ENCODE results near the gene PISD.
"Not testable (repeated sequence)": the region's sequence is repeated elsewhere in the genome, so short reads cannot be mapped to it uniquely, and the experiment has no call there.

The PISD gene

DNA sequence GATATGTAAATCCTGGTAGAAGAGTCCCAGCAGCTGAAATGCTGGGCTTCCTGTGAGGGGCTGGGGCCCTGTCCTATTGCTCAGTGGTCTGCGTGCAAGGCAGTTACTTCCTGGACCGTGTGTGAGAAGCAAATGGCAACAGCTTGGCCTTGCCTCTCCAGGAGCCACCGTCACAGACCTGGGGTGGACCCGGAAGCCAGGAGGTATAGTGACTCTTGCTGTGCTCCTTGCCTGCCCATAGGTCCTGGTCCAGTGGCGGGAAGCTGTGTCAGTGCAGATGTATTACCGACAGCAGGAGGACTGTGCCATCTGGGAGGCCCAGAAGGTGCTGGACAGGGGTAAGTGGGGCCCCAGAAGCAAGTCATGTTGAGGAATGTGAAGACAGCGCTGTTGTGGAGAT lies 54.3 kb downstream of the PISD start:
- no peak for DNase-seq (ENCODE audit: low read depth in 2 of 2)

DNA sequence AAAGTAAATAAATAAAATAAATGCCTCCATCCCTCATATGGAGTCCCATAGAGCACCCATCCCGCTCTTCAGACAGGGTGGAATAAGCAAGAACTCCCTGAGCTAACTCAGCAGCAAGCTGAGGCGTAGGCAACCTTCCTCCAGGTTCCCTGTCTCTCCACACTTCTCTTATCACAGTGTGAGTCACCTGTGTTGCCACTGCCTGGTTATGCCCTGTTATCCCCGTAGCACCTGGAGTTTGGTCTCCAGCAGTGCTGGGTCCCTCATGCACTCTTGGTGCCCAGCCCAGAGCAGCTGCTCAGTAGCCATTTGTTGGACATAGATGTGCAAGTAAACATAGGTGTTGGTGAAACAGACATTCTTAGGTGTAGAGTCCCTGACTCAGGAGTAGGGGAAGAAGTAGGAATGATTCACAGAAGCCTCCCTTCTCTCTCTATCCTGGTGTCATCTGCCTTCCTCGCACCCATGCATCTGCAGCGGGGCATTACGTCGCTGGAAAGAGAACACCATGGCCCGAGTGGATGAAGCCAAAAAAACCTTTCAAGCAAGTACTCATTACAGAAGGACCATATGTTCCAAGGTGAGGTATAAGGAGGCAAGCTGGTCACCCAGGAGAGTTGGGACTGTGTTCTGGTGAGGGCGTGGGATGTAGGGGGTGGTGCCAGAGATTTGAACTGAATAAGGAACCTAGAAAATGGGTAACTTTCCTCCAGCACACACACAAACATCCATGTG lies 56.0 kb downstream of the PISD start:
- no peak for DNase-seq (ENCODE audit: low read depth in 2 of 2)

DNA sequence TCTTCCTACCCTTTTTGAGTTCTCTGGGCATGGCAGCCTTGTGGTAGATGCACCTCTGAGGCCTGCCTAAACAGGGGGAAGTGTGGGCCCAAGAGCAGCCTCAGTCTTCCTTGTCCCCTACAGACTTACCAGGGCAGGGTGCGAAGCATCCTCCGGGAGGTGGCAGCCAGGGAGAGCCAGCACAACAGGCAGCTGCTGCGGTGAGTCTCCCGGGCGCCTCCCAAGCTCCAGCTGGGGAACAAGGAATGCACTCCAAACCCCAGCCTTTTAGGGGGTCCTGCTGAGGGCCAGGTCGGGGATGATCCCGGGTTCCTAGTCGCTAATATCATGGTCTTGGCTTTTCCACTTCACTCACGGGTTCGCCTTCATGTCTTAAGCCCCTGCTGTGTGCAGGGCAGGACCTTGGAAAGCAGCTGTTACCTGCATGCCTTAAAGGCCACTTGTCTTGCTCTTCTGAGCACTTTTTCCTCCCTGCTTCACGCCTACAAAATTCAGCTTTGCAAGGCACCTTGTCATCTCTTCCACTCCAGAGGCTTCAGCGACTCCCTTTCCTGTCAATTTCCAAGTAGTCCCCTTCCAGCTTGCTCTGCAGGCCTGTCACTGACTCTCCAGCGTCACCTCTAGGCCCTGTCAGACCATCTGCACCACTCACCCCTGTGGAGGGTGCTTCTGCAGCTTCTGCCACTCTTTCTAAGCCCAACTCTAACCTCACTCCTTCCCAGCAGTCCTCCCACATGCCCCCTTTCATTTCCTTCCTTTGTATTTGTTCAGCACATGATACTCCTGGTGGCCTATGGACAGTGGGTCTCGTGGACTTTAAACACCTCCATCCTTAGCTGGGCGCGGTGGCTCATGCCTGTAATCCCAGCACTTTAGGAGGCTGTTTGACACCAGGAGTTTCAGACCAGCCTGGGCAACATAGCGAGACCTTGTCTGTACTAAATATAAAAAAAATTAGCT lies 57.0 kb downstream of the PISD start:
- no peak for DNase-seq (ENCODE audit: low read depth in 2 of 2)

DNA sequence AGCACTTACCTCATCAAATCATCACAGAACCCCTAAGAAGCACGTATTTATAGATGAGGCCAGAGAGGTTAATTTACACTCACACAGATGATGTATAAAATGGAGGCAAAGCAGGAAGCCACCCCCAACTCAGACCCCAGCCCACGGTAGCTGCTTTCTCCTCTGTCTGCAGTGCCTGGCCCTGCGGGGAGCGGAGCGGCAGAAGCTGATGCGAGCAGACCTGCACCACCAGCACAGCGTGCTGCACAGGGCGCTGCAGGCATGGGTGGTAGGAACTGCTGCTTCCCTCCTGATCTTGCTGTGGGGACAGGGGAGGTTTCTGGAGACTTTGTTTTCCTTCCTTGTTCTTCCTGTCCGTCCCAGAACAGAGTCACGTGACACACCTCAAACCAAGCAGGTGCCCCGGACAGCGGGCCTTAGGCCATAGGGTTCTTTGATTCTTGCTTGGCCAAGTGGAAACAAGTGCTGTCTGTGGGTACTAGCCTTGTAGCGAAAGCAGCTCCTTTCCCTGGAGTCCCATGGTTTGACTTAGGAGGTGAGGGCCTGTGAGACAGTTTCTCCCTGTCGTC lies 57.8 kb downstream of the PISD start:
- no peak for DNase-seq (ENCODE audit: low read depth in 2 of 2)

DNA sequence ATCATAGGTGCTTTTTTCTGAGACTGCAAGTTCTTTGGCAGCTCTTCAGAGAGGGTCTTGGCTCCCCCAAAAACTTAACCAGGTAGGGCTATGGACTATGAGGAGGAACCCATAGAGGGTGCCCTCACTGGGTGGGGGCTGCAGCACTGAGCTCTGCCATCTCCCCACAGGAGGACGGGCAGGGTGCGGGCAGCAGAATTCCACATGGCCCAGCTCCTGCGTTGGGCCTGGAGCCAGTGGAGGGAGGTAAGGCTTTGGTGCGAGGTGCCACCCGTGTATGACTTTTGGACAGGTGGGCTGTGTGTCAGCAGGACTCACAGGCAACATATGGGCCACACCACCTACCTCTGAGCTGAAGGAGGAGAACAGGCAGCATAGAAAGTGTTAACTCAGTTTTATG lies 58.4 kb downstream of the PISD start:
- DNase-seq (ENCODE audit: low read depth in 2 of 2): no peak

DNA sequence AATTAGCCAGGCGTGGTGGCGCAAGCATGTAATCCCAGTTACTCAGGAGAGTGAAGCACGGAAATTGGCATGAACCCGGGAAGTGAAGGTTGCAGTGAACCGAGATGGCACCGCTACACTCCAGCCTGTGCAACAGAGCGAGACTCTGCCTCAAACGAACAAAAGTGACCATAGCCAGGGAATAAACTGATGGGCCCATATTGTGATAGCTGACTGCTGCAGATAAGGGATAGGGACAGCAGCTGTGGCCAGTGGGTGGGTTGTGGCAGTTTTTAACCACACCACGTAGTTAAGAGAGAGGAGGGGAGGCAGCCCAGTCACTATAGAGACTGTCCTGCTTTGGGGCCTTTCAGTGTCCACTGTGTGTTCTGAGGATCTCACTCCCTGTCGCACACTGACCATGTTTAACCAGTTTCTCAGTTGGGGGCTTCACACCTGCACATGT lies 58.9 kb downstream of the PISD start:
- DNase-seq (ENCODE audit: low read depth in 2 of 2): no peak

DNA sequence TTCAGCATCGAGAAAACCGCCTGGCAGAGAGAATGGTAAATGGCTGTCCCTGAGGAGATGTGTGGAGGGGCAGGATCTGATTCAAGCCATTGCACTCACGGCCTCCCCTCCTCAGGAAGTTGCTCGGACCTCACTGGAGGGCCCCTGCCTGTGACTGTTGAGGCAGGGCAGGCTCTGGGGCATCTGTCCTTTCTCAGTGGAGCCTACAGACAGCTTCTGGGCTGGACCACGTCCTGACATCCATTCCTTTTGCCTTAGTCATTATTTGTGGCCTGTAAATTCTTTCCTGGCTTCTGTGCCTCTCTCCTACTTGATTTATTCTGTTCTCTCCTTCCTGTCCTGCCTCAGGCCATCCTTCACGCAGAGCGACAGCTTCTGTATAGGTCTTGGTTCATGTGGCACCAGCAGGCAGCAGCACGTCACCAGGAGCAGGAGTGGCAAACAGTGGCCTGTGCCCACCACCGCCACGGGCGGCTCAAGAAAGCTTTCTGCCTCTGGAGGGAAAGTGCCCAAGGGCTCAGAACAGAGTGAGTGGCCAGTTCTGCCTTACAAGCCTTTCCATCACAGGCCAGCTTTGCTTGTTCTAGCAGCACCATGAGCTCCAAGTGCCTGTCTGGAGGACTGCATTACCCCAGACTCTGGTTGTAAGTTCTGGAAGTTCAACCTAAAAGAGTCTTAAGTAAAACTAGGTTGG lies 59.6 kb downstream of the PISD start:
- no peak for DNase-seq (ENCODE audit: low read depth in 2 of 2)

DNA sequence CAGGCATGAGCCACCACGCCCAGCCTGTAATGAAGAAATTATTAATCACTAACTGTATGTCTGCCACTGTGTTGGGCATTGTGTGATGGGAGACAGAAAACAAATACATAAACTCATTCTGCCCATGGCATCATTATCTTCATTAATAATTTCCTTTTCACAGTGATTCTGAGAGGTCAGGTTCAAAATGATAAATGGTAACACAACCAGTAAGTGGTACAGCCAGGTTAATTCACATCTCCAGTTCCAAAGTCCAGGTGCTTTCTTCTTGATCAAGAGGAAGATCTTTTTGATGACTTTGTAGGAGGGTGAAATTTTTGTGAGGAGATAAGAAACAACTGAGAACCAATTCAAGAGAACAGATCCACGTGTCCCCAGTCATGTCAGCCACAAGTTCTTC lies 66.7 kb downstream of the PISD start:
- DNase-seq (ENCODE audit: low read depth in 2 of 2): no peak

DNA sequence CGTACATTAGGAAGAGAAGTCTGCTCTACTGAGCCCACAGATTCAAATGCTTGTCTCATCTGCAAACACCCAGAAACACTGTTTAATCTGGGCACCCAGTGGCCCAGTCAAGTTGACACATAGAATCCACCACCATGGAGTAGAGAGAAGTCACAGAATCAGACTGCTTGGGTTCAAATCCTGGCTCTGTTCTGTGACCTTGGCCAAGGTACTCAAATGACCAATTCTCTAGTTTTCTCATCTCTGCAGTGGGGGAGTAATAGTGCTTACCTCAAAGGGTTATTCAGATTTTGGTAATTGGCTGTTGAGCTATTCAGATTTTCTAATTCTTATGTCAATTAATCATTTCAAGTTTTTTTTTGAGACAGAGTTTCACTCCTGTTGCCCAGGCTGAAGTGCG lies 71.9 kb downstream of the PISD start:
- DNase-seq (ENCODE audit: low read depth in 2 of 2): not testable (repeated sequence)

DNA sequence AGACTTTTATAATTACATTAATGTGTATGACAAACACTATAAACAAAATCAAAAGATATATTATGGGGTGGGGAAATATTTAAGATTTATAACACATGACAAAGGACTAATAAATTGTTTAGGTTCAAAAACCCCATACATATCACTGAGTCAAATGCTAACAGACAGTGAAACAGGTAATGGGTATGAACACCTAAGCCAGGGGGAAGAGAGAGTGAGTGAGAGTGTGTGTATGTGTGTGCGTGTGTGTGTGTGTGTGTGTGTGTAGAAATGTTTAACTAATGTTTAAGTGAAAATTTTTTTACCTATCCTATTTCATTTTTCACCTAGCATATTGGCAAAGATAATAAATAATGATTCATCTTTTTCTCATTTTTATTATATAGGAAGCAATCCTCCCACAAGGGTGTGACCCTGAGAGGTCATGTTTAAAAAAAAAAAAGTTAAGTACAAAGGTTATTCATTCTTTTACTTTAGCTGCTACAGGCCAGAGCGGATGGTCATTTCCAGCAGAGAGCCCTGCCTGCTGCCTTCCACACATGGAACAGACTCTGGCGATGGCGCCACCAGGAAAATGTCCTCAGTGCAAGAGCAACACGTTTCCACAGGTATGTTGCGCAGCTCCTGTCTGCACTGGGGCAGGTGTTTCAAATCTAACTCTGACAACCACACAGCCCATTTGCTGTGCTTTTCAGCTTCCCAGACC lies 72.9 kb downstream of the PISD start:
- no peak for DNase-seq (ENCODE audit: low read depth in 2 of 2)

DNA sequence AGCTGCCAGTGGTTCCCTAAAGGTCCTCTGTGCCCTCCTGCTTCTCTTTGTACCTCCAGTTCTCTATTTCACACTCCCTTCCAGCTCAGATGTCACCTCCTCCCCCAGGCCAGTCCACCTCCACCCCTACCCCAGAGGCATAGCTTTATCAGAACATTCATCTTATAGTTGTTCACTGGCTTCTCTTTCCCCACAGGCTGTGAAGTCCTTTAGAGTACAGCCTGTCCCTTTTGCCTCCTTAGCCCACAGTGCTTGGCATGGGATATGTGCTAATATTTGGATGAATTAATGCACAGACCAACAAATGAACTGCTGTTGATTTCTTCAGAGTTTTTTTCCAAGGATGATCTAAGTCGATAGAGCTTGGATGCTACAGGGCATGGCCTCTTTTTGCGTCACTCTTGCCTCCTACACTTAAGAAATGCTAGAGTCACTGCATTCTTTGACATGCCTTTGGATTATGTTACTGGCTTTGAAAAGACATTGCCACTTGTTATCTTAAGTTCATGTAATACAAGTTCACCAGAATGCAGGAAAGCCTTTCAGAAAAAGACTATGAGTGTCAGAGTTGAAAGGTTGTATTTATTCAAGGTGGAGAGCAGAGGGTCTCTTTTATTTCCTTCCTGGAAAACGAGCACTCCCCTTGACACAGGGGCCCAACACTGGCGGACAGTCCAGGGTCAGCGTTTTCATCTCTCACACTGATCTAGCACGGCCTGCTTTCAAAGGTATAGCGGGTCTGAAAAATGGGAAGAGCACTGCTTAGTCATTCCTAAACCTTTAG lies 75.7 kb downstream of the PISD start:
- no peak for DNase-seq (ENCODE audit: low read depth in 2 of 2)

DNA sequence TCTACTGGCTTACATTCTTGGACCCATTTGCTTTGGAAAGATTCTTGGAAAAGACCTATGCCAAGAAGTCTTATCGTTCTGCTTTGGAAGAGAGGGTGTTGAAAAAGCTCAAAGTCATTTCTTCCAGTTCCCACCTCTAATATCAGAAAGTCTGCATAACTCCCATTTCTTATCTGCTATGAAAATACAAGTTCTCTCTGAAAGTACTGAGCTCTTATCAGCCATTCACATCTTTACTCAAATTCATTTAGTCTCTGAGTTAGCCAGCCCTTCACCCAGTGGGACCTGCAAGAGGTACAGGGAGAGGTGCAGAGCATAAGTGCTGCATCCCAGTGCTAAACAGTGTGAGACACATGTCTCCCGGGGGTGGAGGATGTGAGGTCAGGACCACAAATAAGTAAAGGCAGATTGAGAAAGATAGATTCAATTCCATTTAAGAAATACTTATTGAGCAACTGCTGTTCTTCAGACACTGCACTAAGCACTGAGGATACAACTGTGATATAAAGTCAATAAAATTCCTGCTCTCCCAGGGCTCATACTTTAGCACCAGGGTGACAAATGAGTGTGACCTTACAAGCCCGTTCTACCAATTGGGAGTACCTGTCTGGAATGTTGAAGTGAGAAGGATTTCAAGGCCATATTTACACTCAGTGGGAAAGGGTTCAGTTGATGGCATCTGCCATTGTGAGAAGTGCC lies 76.7 kb downstream of the PISD start:
- no peak for DNase-seq (ENCODE audit: low read depth in 2 of 2)

DNA sequence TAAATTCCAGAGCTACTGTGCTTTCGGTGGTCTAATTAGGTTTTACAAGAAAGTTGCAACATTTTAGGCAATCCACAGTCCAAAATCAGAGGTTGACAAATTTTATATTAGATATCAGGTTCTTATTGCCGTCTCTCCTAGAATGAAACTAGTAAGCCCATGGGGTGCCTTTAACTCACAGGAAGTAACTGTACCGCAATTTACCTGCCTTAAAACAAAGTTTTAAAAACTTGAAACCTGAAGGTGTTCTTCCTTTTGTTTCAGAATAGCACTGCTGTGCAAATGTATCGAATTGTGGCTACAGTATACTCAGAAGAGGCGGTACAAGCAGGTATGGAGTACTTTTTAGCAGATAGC lies 77.2 kb downstream of the PISD start:
- DNase-seq (ENCODE audit: low read depth in 2 of 2): no peak

DNA sequence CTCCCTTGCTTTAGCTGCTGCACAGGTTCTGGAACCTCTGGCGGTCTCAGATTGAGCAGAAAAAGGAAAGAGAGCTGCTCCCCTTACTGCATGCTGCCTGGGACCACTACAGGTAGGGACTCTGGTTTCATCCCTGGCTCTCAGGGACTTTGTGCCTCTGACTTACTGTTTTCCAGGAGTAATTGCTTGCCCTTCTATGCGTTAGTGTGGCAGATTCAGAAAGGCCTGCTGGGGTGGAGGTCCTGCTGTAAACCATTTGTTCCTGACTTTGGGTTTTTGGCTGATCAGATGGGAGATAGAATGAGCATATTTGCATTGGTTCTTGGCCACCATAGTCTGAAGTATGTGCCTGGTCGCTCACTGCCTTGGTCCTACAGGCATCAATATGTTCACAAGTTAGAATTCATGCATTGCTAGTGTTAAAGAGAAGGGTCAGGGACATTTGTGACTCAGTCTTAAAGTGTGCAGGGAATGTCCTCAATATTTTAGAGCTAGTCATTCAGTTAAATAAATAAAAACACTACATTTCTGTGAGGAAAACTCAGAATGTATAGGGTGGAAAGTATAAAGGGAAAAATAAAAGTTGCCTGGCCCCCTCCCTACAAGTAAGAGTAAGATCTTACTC lies 78.0 kb downstream of the PISD start:
- DNase-seq (ENCODE audit: low read depth in 2 of 2): no peak

DNA sequence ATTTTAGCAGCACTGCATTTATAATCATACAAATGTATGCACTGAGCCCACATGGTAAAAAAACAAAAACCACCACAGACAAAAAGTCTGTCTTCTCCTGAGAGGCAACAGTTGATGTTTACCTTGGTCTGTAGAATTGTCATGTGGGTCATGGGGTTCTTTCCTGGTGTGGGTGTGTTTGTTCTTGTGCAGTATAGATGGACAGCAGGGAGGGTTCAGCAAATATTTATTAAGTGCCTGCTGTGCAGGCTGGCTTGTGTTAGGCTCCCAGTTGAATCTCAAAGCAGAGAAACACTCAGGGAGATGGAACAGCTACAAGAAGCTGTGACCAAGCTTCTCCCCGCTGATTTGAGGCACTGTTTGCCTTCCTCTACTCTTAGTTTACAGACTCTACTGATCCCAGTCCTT lies 82.2 kb downstream of the PISD start:
- no peak for DNase-seq (ENCODE audit: low read depth in 2 of 2)

DNA sequence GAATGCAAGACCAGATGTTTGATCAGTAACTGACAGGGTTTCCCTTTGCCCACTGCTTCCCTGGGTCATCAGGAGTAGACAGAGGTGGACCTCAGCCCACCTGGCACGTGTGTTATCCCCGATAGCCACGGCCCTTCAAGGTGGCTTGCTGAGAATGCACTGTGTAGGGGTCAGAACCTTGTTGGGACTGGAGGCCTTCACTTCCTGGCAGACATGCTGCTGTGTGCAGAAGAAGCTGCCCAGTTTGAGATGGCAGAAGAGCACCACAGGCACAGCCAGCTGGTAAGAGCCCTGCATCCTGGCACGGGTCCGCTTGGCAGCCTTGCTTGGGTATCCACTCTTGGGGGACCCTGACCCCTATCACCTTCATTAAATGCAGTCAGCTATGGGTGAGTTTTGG lies 83.8 kb downstream of the PISD start:
- DNase-seq (ENCODE audit: low read depth in 2 of 2): no peak

DNA sequence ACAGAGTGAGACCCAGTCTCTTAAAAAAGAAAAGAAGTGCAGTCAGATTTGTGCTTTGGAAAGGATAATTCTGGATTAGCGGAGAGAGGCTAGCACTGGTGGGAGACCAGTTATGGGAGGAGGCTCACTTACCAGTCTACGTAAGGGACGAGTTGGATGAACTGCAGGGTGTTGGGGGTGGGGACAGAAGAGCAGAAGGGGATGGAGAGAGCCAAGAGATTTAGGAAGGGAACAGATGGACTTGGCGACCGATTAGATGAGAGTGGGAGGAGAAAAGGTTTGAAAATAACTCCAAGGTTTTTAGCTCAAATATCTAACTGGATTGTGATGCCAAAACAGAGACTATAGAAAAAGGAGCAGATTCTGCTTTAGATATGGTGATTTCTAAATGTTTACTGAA lies 84.3 kb downstream of the PISD start:
- no peak for DNase-seq (ENCODE audit: low read depth in 2 of 2)

DNA sequence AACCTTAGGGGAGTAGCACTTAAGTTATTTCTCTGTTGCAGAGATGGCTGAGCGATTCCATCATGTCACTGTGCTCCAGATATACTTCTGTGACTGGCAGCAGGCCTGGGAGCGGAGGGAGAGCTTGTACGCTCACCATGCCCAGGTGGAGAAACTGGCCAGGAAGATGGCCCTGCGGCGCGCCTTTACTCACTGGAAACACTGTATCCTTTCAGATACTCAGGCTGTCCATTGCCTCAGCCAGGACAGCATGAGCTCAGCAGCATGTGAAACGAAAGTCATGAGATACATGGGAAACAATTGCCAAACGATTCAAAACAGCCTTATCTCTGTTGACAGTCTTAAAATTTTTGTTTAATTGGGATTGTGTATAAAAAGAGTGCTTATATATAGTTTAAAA lies 86.8 kb downstream of the PISD start:
- no peak for DNase-seq (ENCODE audit: low read depth in 2 of 2)

DNA sequence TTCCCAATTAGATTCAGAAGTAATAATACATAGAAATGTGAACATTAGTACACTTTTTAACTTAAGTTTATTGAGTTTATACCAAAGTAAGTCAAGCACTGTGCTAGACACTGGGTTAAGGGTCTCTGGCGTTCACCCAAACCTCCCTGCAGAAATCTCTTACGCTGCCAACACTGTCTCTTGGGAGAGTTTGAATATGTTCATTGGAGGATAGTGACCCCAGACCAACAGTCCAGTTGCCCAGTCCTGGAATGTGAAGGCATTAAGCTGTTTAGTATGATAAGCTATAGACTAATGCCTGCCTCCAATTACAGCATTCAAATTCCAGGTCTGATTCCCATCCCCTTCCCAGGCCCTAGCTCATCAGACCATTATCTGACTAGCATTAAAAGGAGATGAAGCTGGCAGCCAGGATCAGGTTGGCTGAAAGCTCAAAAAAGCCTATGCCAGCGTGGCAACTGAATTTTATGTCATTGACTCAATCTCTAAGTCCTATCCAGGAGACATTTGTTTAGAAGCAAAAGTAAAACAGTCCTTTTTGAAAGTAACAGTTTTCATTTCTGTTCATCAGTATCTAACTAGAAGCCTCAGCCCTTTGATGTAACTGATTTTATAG lies 87.9 kb downstream of the PISD start:
- no peak for DNase-seq (ENCODE audit: low read depth in 2 of 2)
